Heart left ventricle (tissue), 16 donors: Measurements from ENCODE around the gene HS3ST3B1. TPM values are rescaled to one million over a fixed set of nuclear protein-coding genes. Genes with fewer than 3 reads are reported as not detected.

ENCODE experiments used
- ATAC-seq, 4 donors: fragments of 200-7000 bp; cut with Tn5 transposase; one replicate each; pipeline ENCODE4 v1.9.1; 2020 to 2022; ENCODE audit warnings: moderate library complexity in 4 of 4, mild to moderate bottlenecking in 3 of 4, moderate number of reproducible peaks in 1 of 4
- DNase-seq, 5 donors: peaks; one replicate each; pipeline ENCODE4 v3.0.0-alpha.2; 2020
- H3K27ac ChIP-seq, 12 donors: fragments of 200-600 bp; sonication (generic) in 4 of 12; one replicate each; pipeline versions ENCODE4 v1.5.0 to v1.8.0; 2016 to 2022; ENCODE audit warnings: mild to moderate bottlenecking in 2 of 12
- H3K27me3 ChIP-seq, 9 donors: fragments of 200-600 bp; sonication (generic) in 2 of 9; one replicate each; pipeline versions ENCODE4 v1.5.1 to v1.8.0; 2016 to 2022; ENCODE audit warnings: mild to moderate bottlenecking in 3 of 9
- H3K36me3 ChIP-seq, 9 donors: fragments of 200-600 bp; sonication (generic) in 2 of 9; one replicate each; pipeline versions ENCODE4 v1.5.0 to v1.8.0; 2018 to 2022; ENCODE audit warnings: mild to moderate bottlenecking in 2 of 9
- H3K4me1 ChIP-seq, 12 donors: fragments of 200-600 bp; sonication (generic) in 4 of 12; one replicate each; pipeline versions ENCODE4 v1.5.0 to v1.8.0; 2016 to 2022; ENCODE audit warnings: mild to moderate bottlenecking in 3 of 12
- H3K4me3 ChIP-seq, 12 donors: fragments of 200-600 bp; sonication (generic) in 4 of 12; one replicate each; pipeline versions ENCODE4 v1.5.0 to v1.8.0; 2017 to 2022; ENCODE audit warnings: mild to moderate bottlenecking in 9 of 12, moderate library complexity in 4 of 12
- H3K9me3 ChIP-seq, 12 donors: fragments of 200-600 bp; sonication (generic) in 4 of 12; one replicate each; pipeline versions ENCODE4 v1.5.0 to v1.8.0; 2016 to 2022; ENCODE audit warnings: mild to moderate bottlenecking in 1 of 12
- CTCF ChIP-seq, 12 donors: fragments of 200-600 bp; sonication (generic) in 4 of 12; IDR thresholded peaks; one replicate each; pipeline versions ENCODE4 v1.5.0 to v1.8.0; 2018 to 2022; ENCODE audit warnings: antibody characterized with exemption in 12 of 12, mild to moderate bottlenecking in 5 of 12
- POLR2A ChIP-seq, 2 donors: fragments of 450-650 bp; IDR thresholded peaks; one replicate each; pipeline ENCODE4 v1.6.1; 2017; ENCODE audit warnings: antibody characterized with exemption in 2 of 2, mild to moderate bottlenecking in 2 of 2, moderate library complexity in 2 of 2
- WGBS, 4 donors: extraction: QIAGEN DNeasy Blood & Tissue Kit in 2 of 4; methylation state at CpG; one replicate each; pipeline versions ENCODE4 v1.1.5 to v1.1.7; 2013 to 2018; 5-methylcytosine and 5-hydroxymethylcytosine counted together
- intact Hi-C, 10 donors: fragments of 100-400 bp; cut with DNase I; formaldehyde crosslinking; loops; one replicate each; pipeline versions ENCODE4 v1.11.1 to v1.14.2; 2022
- polyA plus RNA-seq, 2 donors: library from polyadenylated mRNA; stranded (reverse); fragments of 200-250 nt; gene quantifications; one replicate each; pipeline ENCODE4 v1.2.3, GENCODE V29; 2013
- total RNA-seq, 9 donors: library from RNA; depleted of rRNA in 2 of 9; stranded (reverse); fragments of >200 nt in 2 of 9; fragmentation: NEBNext Ultra II Directional in 3 of 9; extraction: Animal tissue kit (Norgen Biotek cat#: 25700) in 3 of 9; gene quantifications; one replicate each; pipeline versions ENCODE4 v1.1.0 to v1.2.4, GENCODE V29; 2016 to 2023
- donor health status: ischemic (EF 13 %, LVEDD 7.1; RV severe dilation, severe dysfunction).
- donor health status: healthy with polysubstance abuse.
- donor health status: DM: no; HTN: yes; CAD: no.
- donor health status: DM: no; HTN: no; CAD: no.
- donor health status: ischemic (EF 25% LVEDD 6.9; RV normal size, moderate dysfunction).
- donor health status: ischemic (EF 25% LVEDD 5.7; RV mildly dilated, moderate dysfunction).
- donor health status: healthy.
- donor health status: DM: yes; HTN: yes; CAD: no.
- donor health status: ischemic (EF 35%, LVEDD 5.7; RV mildly dilated, moderate dysfunction).
- donor health status: nonischemic (EF 11% LVEDD 7.7; RV severe dilation, severe dysfunction).
- donor health status: DM: yes; HTN: yes; CAD: no.
- donor health status: PGD.
- donor health status: ischemic (EF 29% LVEDD 5.4; RV normal size, mild dysfunction).
- donor health status: nonischemic (EF 23%, LVEDD 6.1; RV moderate dilation, normal function).

Gene HS3ST3B1
- total and polyA plus RNA-seq, 11 donors: 0.61 to 3.9 (median 2.9) TPM

DNA sequence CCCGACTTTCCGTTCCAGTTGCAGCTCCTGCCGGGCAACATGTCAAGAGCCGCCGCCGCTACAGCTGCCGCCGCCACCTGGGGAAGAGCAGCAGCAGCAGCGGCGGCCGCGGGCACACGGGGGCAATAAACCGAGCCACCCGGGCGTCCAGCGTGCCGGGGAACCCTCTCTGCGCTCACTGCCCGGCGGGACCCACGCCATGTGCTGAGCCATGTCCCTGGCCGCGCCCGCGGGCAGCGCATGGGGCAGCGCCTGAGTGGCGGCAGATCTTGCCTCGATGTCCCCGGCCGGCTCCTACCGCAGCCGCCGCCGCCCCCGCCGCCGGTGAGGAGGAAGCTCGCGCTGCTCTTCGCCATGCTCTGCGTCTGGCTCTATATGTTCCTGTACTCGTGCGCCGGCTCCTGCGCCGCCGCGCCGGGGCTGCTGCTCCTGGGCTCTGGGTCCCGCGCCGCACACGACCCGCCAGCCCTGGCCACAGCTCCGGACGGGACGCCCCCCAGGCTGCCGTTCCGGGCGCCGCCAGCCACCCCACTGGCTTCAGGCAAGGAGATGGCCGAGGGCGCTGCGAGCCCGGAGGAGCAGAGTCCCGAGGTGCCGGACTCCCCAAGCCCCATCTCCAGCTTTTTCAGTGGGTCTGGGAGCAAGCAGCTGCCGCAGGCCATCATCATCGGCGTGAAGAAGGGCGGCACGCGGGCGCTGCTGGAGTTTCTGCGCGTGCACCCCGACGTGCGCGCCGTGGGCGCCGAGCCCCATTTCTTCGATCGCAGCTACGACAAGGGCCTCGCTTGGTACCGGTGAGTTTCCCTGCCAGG is 604 bp downstream of the HS3ST3B1 start:
- ATAC-seq: peak in 2 of 4 donors; percentile 1 to 5

DNA sequence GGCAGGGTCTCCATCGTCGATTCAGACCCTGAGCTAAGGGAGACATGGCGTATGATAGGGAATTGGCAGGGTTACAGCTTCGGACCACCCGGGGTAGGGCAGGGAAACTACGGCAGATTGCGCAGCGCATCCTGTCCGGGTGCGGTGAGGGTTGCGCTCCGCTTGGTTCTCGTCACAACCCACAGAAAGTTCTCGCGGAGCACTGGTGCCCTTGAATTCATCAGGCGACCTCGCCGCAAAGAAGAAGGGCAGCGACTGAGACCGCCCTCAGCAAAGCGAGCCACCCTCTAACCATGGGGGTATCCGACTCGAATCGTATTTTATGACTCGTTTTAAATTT is 1.2 kb downstream of the HS3ST3B1 start:
- intact Hi-C loops: loop anchor here (1.0 to 10.0 kb wide), 16 partner anchors 230 to 1277 kb away; partner anchors contain the start of gene COX10 (in 3 of the 10)
- peaks cover 0 to 74% (median 46%) of the 10 kb centered on the region in 12 donors for H3K4me1 ChIP-seq
- ATAC-seq (no peak), DNase-seq (peak in 4 of 5 donors; percentile 31 to 67 (median 43))
- TF ChIP-seq CTCF (IDR thresholded peaks at IDR 0.05) (no peak), POLR2A (IDR thresholded peaks at IDR 0.05) (no peak)
- WGBS, 4 donors: 0 to 1% (median 1%) methylated on average over 16 to 25 of the region's 25 CpGs
- H3K36me3 ChIP-seq: no peaks in the 10 kb centered on the region
- peaks cover 14 to 85% (median 56%) of the 10 kb centered on the region in 9 donors for H3K27me3 ChIP-seq
- no peaks in the 10 kb centered on the region for H3K9me3 ChIP-seq
- peak overlapping the region; percentile 53 to 78 (median 62) for H3K4me3 ChIP-seq
- H3K27ac ChIP-seq: peak overlapping the region; percentile 2 to 90 (median 74)

More for the DNA sequence above, 604 bp downstream of the HS3ST3B1 start:
- Histone ChIP-seq H3K4me3 (peak overlapping the region; percentile 53 to 78 (median 62)), H3K4me1 (peaks cover 0 to 77% (median 48%) of the 10 kb centered on the region in 12 donors), H3K9me3 (no peaks in the 10 kb centered on the region), H3K36me3 (no peaks in the 10 kb centered on the region), H3K27me3 (peaks cover 19 to 85% (median 61%) of the 10 kb centered on the region in 9 donors), H3K27ac (peak overlapping the region; percentile 35 to 90 (median 74))
- DNase-seq: peak in 3 of 5 donors; percentile 8 to 72 (median 46)
- intact Hi-C loops: loop anchor here (1.0 to 10.0 kb wide), 19 partner anchors 229 to 1277 kb away; partner anchors contain the start of gene COX10 (in 4 of the 10)
- TF ChIP-seq POLR2A (IDR thresholded peaks at IDR 0.05): no peak
- TF ChIP-seq CTCF (IDR thresholded peaks at IDR 0.05): peak in 4 of 12 donors; percentile 9 to 19 (median 14)
- 0 to 1% (median 1%) methylated on average over 19 to 90 of the region's 90 CpGs for WGBS, 4 donors

DNA sequence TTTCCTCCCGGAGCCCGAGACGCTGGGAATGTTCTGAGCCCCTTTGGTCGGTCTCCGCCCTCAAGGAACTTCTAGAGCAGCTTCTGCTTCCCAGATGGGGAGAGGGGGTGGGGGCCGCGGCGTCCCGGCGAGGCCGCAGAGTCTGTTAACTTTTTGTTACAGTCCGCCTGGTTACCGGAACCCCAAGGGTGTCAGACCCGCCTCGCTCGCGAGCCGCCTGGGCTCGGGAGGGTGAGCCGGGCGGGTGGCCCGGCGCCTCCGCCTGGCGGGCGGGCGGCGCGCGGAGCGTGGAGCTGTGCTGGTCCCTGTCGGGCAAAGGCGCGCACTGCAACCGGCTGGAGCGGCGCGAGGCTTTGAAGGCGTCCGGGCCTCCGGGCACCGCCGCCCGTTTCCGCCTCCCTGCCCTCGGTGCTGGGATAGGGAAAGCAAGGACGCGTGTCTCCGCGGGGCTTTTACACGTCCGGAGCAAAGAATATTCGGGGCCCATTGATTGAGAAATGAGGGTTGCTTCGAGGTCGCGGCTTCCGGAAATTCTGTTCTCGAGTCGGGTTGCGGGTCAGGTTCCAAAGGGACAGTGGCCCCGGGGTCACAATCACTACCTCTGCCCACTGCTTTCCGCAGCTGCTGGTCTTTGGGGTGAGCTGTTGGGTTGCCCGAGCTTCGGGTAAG is 1.7 kb downstream of the HS3ST3B1 start:
- ATAC-seq (peak; percentile 28 to 81 (median 69)), DNase-seq (peak; percentile 83 to 95 (median 87))
- peaks cover 0 to 69% (median 42%) of the 10 kb centered on the region in 12 donors for H3K4me1 ChIP-seq
- no peaks in the 10 kb centered on the region for H3K36me3 ChIP-seq
- peak overlapping the region; percentile 2 to 90 (median 74) for H3K27ac ChIP-seq
- TF ChIP-seq CTCF (IDR thresholded peaks at IDR 0.05) (peak; percentile 76 to 97 (median 94)), POLR2A (IDR thresholded peaks at IDR 0.05) (no peak)
- intact Hi-C loops: loop anchor here (1.0 to 10.0 kb wide), 16 partner anchors 230 to 1278 kb away; partner anchors contain the start of gene COX10 (in 3 of the 10)
- H3K9me3 ChIP-seq: no peaks in the 10 kb centered on the region
- H3K27me3 ChIP-seq: peaks cover 10 to 85% (median 55%) of the 10 kb centered on the region in 9 donors
- peak overlapping the region; percentile 53 to 78 (median 62) for H3K4me3 ChIP-seq
- WGBS, 4 donors: 1 to 3% (median 1%) methylated on average over 8 to 64 of the region's 64 CpGs
